RKO (cell line): ENCODE measurements around the gene LRRC28.

ENCODE experiments used
- DNase-seq: peaks from one replicate; pipeline ENCODE4 v3.0.0-alpha.2; 2016; ENCODE audit warnings: low spot score

Gene LRRC28

GRCh38 chr15:99435113-99435695 is 183.9 kb downstream of the LRRC28 start:
- DNase-seq, result no peak

GRCh38 chr15:99435877-99436541 is 184.7 kb downstream of the LRRC28 start:
- no peak for DNase-seq

- DNase-seq, result no peak
These were observed 185.4 kb downstream of the LRRC28 start for GRCh38 chr15:99436542-99437314.

GRCh38 chr15:99437315-99438223 is 186.3 kb downstream of the LRRC28 start:
- DNase-seq, result no peak

GRCh38 chr15:99438224-99438585 is 186.9 kb downstream of the LRRC28 start:
- no peak for DNase-seq

- no peak for DNase-seq
These were observed 187.6 kb downstream of the LRRC28 start for GRCh38 chr15:99438691-99439523.

GRCh38 chr15:99439524-99439835 is 188.2 kb downstream of the LRRC28 start:
- DNase-seq, result no peak

GRCh38 chr15:99440029-99440428 is 188.7 kb downstream of the LRRC28 start:
- DNase-seq, result no peak
